GM18520 (cell line): ENCODE measurements around the gene SERPINA1.

Experiments
- ATAC-seq: cut with Tn5 transposase; IDR thresholded peaks from one replicate; pipeline ENCODE4 v1.9.1; 2021; ENCODE audit not compliant: unreplicated experiment

SERPINA1 gene

DNA sequence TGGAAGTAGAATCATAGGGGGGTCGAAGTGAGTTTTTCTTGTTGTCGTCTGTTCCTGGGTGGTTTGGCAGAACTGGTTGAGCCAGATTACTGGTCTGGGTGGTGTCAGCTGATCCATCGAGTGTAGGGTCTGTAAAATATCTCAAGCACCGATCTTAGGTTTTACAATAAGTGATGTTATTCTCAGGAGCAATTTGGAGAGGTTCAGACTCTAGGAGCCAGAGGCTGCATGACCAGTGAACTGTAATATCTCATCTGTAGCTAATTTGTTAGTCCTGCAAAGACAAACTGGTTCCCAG lies 9.7 kb upstream of the SERPINA1 start:
- no peak for ATAC-seq

DNA sequence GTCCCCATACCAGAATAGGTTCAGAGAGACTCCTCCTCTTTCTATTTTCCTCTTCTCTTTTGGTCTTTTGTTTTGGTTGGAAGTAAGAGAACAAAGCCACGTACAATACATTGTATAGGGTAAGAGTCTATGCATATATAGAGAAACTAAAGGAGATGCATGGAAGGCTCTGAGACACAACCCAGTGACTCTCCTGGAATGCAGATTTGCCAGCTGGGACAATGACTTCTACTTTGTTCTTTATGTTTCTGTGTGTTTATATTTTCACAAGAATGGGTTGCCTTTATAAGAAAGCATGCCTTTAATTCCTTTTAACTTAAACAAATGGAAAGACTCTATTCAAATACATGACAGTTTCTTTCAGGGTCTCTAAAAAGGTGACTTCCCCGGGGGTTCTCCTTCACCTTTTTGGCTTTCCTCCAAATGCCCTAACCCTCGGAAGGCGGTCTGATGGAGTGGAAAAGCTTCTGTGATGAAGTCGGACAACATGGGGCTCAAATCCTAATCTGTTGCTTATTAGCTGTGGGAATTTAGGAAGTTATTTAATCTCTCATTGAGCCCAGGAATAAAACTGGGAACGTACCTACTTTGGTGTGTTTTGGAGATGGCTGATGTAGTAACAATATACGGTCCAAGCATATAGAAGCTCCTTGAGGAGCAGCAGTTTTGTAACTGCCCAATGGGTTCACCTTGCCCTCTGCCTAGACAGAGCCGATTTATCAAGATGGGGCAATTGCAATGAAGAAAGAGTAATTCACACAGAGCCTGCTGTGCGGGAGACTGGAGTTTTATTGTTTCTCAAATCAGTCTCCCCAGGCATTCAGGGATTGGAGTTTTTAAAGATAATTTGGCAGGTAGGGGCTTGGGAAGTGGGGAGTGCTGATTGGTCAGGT lies 9.1 kb upstream of the SERPINA1 start:
- no peak for ATAC-seq

DNA sequence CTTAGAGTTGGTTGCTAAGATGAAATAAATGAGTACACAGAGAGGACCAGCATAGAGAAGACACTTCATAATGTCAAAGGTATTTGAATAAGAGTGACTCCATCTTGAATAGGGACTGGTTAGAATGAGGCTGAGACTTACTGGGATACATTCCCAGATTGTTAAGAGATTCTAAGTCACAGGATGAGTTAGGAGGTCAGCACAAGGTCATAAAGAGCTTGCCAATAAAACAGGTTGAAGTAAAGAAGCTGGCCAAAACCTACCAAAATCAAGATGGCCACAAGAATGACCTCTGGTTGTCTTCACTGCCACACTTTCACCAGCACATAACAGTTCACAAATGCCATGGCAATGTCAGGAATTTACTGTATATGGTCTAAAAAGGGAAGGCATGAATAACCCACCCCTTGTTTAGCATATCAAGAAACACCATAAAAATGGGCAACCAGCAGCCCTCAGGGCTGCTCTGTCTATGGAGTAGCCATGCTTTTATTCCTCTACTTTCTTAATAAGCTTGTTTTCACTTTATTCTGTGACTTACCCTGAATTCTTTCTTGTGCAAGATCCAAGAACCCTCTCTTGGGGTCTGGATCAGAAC lies 8.3 kb upstream of the SERPINA1 start:
- ATAC-seq, result no peak

DNA sequence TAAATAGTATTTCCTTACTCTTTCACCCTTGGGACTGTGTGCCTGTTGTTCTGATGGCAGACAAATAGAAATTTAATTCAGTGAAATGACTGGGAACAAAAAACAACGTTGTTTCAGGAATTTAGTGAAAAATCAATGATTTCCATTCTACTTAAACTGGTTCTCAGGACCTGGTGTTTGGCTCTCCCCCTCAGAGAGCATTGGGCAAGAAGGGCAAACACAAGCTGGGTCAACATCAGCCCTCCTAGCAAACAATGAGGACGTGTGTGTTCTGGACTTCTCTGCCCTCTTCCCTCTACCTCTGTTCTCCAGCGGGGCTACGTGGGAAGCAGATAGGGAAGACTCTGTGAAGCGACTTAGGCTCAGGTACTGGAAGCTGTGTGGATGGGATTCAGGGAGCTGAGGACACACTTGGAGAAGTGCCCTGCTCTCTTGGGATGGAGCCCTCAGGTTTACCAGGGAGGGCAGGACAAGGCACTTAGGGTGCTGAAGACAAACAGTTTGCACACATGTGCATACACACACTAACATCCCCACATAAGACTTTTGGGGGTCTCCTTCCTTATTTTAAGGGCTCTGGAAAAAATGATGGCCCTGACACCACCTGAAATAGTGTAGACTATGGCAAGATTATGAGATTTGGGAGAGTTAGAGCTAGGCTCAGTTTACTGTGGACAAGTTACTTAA lies 7.6 kb upstream of the SERPINA1 start:
- ATAC-seq, result no peak

GRCh38 chr14:94395282-94395887 lies 7.0 kb upstream of the SERPINA1 start:
- no peak for ATAC-seq

DNA sequence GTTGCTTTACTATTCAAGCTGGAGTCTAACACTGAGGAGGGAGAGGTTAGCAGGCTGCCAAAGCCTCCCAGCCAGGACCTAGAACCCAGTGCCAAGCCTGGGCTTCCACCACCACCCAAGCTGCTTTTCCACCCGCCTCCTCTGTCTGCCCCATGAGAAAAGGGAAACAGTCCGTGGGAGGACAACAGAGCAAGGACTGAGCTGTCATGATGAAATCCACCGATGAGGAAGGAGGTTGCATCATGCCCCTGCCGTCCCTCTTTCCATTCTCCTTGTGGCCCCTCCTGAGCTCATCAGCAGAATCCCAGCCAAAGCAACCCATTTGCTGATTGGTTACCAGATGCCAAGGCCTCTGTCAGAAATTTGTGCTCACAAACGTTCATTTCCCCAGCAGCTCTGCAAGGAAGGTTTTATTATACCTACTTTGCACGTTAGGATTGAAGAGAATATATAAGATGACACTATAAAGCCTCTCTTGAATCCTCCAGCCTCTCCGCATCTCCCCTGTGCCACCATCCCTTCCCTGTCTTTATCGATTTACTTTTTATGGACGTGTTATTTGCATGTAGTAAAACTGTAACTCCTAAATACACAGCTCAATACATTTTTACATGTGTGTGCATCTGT lies 6.3 kb upstream of the SERPINA1 start:
- no peak for ATAC-seq

DNA sequence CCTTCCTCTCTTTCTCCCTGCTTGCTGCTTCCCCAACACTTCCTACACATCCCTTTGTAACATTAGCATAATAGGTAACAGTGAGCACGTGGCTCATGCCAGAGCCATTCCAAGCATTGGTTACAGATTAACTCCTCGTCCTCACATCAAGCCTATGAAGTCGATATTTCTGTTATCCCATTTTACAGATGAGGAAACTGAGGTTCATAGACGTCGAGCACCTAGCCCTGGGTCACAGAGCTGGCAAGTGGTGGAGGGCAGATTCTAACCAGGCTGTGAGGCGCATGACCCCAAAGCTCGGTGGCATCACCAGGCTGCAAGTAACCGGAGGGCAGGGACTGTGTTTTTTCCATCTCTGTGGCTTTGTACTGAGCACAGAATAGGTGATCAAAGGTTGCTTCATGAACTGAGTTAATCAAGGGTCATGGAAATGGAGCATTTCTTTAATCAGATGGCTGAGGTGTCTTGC lies 5.7 kb upstream of the SERPINA1 start:
- ATAC-seq, result no peak

DNA sequence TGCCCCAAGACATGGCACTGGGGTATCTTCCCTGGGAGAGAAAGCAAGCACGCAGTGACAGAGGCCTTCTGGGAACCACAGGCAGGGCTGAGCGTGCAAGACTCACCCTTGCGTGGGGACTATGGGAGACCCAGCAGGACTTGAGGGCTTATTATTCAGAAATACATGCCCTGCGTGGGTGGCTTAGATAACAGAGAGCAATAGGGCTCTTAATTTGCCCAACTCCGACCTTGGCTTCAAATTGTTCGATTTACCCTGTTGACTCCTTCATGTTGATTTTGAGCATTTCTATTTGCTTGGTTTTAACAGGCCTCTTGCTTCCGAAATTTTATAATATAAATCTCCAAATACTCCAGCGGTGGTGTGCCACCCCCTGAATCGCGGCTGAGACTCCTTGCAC lies 5.1 kb upstream of the SERPINA1 start:
- ATAC-seq, result no peak

DNA sequence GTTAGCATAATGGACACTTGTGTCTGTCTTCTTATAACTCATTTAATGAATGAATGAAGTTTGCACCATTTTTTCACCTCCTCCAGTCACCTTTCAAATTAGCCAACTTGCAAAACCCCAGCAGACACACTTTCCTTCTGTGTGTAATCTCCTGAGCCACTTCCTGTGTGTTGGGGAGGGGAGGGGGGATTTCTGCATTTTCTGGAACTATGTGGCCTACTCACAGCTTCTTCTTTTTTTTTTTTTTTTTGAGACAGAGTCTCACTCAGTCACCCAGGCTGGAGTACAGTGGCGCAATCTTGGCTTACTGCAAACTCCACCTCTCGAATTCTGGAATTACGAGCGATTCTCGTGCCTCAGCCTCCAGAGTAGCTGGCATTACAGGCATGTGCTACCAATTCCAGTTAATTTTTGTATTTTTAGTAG lies 4.1 kb upstream of the SERPINA1 start:
- no peak for ATAC-seq

DNA sequence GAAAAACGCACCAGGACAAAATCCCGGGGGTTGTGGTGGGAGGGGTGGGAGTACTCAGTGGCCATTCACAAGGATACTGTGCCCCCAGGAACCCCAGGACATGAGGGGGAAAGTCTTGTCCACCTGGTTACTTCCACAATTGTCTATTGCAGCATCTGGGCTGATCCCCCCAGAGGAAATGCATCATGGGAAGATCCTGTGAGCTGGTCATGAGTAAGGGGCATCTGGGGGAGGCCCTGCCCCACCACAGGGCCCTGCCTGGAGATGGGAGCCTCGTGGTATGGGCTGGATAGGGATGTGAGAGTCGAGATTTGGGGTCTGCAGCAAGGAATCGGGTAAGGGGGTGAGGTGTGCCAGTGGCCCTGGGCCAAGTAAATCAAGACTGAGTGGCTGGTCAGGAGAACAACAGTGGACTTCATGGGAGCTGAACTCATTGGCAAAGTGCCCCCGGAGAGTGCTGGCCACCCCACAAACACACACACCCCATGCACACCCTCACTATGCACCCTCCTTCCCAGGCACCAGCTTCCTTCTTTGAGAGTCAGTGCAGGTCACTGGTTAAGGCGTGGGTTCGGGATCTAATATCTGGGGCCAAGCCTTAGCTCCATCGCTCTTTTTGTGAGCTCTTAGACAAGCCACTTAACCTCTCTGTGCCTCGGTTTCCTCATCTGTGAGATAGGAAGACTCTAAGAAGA lies 3.0 kb upstream of the SERPINA1 start:
- no peak for ATAC-seq

- ATAC-seq, result no peak
Observed at GRCh38 chr14:94390372-94391086, 2.1 kb upstream of the SERPINA1 start.

GRCh38 chr14:94389731-94390371 lies 1.4 kb upstream of the SERPINA1 start:
- ATAC-seq, result no peak

GRCh38 chr14:94389104-94389469 lies 685 bp upstream of the SERPINA1 start:
- ATAC-seq, result no peak

DNA sequence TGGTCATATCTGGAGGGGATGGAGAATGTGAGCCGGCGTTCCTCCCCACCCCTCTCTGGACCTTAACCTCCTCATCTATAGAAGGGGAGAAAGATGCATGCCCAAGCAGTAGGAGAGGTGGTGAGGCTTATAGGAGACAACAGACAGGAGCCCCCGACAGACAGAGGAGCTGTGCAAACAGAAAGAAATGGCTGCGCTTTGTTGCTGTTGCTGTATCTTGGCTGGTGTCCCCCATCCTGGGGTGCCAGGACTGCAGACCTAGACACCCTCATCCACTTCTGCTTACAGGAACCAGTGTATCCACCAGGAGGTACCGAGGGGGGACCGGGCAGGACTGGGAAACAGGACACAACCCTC lies 397 bp downstream of the SERPINA1 start:
- ATAC-seq, result no peak

GRCh38 chr14:94387051-94388026 lies 1.1 kb downstream of the SERPINA1 start:
- ATAC-seq, result no peak

DNA sequence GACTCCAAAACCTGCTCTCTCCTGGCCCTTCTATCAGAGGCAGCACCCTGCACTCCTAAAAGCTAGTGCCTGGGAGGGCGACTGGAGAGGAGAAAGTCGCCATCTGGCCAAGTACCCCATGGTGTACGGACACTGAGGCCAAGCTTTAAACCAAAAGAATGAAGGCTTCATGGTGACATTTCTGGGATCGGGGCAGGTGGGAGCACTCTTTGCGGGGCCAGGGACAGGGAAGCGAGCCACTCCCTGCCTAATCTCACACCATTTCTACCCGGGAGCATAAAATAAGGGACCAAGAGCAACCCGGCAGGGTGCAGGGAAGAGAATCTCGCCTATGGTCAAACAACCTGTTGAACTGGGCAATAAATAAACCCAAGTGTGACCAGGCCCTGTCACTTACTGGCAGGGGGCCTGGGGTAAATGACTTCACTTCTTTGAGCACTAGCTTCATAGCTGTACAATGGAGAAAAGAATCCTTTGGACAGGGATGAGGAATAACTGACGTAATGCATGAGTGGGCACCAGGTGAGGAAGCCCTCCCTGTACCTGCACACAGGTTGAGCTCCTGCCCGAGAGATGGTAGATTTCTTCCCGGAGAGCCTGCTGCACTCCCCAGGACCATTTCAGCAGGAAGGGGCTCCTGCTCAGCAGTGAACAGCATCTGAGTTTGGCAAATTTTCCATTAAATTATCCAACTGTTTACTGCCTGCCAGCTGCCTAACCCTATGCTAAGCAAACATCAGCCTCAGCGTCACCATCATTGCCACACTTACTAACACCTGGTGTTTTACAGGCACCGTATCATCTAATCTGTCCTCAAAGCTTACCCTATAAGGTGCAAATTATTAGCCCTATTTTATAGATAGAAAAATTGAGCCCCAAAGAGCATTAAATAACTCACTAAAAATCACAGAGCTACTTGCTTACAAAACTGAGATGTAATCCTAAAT lies 2.0 kb downstream of the SERPINA1 start:
- ATAC-seq, result no peak

GRCh38 chr14:94385553-94386057 lies 2.8 kb downstream of the SERPINA1 start:
- no peak for ATAC-seq
